NCI-H1436 (cell line): ENCODE measurements around the gene SLC18B1.
A peak's percentile ranks its signal among the peaks of the same experiment; 100 is the strongest.

ENCODE experiments used
- DNase-seq: peaks from one replicate; lab custom pipeline; 2025; lab: John Stamatoyannopoulos, UW

Gene SLC18B1

GRCh38 chr6:132797951-132798868 is at the start of gene SLC18B1:
Gene SLC18B1 (minus strand): TSS chr6:132798637. CDS start chr6:132798456, 181 bp downstream.
- peak; percentile 27 for DNase-seq

DNA sequence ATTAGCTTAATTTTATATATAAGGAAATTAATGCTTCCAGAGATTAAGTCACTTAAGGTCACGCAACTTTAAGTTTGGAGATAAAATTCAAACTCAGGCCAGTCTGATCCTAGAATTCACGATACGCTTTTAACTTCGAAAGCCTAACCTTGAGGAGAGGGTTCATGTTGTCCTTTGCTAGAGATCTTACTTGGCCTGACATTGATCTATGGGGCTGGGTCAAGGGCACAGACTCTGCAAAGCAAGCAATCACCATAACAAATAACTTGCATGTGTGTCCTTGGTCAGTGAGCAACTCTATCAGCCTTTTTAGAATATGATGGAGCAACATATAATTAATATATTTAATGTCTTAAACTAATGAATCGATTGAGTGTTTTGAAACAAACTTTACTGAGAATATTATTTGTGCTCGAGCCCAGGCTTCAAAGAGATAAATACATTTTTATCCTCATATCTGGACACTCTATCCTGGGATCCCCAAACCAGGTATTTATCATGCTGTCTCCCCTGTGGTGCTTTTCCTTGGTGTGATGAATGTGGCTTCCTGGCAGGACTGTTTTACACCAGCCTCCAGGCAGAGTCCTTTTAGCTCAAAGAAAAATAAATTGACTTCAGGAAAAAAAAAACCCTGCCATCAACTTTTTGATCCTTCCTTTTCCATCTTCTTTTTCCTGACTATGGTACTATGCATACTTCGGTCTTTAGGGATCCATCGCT is 45.0 kb upstream of the SLC18B1 start:
- no peak for DNase-seq

DNA sequence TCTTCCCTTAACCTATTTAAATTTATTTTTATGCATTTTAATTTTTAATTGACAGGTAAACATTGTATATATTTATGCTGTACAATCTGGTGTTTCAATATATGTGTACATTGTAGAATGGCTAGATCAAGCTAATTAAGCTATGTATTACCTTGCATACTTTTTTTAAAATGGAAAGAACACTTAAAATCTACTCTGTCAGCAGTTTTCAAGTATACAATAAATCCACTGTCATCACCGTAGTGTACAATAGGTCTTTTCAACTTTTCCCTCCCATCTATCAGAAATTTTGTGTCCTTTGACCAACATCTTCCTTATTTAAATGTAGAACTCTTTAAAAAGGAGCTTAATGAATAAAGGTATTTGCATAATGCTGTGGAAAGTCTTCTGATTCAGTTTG is 43.5 kb upstream of the SLC18B1 start:
- DNase-seq, result no peak

GRCh38 chr6:132832891-132833290 is 34.5 kb upstream of the SLC18B1 start:
- no peak for DNase-seq

DNA sequence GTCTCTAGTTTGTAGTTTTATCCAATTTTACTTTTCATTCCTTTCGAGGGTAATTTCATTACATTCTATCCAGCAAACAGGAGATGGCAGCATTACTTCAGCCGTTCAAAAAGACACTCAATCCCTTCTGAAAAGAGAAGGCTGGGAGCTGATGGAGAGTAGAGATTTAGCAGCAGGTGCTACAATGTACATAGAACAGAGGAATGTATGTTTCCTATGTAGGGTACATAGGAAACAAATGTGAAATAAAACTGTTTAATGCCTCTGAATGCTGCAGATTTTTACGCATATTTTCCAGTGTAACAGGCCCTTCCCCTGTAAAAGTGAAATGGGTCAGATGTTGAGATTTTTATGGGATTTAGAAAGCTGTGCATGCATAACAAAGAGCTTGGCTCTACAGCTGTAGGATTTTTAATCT is 31.9 kb upstream of the SLC18B1 start:
- DNase-seq, result peak; percentile 63

DNA sequence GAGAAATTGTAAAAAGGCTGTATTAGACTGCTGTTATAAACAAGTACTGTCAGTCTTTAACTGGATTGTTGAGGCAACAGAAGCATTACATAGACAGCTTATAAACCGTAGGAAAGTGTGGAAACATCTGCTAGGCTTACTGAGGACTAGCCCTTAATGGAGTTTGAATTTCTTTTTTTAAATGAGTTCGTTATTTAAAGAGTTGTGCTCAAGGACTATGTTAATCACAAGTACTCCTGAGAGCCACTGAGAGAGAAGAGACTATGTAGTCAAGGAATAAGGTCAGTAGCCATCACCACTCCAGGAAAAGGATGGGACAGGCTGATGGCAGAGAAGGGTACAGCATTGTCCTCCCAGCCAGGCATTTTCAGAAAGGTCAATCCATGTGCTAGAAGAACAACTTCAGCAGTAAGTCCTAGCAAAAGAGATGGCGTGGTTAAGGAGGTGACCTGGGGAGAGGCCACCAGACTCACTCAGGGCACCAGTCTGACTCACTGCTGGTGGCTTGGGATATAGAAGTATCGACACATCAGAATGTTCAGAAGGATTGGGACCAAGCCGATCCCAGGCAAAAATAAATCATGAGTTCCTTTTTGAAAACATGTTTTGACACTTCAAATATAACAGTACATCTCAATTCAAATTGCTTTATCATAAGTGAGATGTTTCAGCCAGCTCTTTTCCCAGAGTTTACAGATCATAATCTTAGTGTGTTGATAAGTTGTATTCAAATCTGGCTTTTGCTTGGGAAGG is 22.4 kb upstream of the SLC18B1 start:
- no peak for DNase-seq

GRCh38 chr6:132819405-132820161 is 21.1 kb upstream of the SLC18B1 start:
- no peak for DNase-seq

GRCh38 chr6:132818404-132819359 is 20.2 kb upstream of the SLC18B1 start:
- no peak for DNase-seq

GRCh38 chr6:132817554-132818403 is 19.3 kb upstream of the SLC18B1 start:
- no peak for DNase-seq

DNA sequence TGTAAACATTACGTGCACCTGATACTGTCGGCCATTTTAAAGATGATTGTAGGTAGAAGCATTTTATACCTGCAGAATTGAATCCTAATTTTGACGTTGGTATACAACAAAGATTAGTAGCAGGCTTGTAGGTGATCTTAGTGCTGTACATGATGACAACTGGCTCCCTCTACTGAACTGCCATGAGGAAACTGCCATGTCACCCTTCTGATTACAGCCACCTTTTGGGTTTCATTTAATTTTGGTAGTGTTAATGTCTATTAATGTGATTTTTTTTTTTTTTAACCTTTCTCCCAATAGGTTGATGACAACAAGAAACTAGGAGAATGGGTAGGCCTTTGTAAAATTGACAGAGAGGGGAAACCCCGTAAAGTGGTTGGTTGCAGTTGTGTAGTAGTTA is 18.2 kb upstream of the SLC18B1 start:
- no peak for DNase-seq

DNA sequence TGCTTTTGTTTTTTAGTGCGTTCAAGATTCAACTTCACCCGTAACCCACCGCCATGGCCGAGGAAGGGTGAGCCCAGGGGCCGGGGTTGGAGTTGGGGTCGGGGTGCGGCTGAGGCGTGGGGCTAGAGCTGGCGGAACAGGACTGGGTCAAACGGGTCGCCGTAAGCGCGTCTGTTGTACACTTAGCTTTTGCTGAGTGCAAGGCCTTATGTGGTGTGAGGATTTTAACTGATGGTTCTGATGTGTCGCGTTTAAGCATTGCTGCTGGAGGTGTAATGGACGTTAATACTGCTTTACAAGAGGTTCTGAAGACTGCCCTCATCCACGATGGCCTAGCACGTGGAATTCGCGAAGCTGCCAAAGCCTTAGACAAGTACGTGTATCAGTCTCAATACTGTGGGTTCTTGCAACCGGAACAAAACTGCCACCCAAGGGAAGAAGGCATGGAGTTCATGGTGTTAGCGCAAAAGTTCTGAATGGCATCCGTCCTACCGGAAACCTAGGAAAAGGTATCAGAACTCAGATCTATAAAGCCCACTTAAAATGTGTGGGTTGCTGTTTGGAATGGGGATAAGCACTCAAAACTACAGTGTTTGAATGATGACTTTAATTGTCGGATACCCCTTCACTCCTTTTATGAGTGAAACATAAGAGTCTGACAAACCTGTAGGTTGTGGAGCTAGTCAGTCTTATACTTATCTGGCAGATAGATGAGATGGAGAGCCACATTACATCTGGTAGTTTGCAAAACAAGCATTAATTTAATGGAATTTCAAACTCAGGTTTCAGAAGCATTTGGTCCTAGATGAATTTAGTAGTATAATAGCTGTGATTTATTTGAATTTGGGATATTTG is 16.5 kb upstream of the SLC18B1 start:
- no peak for DNase-seq

DNA sequence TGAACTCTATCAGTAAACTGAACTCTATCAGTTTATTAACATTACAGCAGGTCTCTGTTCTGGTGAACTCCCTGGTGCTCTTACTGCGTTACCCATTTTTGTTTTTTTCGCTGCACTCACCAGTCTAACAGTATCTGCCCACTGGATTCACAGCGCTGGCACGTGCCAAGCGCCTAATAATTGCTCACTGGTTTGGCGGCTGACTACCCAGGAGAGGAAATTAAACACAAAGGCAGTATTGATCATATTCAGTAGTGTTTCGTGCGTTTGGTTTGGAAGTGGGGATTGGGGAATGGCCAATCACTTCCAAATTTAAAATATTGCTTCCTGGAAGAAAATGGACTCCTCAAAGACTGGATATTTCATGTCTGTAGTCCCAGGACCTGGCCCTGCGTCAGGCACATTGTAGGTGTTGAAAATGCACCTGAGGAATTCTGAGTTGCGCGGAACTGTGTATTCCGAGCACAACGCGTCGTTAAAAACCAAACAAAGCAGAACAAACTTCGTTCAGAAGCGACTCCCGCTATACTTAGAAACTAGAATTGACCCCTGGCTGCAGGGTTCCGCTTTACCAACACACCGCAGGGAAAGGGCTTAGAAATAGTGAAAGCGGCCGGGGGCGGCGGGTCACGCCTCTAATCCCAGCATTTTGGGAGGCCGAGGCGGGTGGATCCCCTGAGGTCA is 14.9 kb upstream of the SLC18B1 start:
- DNase-seq, result peak; percentile 29

DNA sequence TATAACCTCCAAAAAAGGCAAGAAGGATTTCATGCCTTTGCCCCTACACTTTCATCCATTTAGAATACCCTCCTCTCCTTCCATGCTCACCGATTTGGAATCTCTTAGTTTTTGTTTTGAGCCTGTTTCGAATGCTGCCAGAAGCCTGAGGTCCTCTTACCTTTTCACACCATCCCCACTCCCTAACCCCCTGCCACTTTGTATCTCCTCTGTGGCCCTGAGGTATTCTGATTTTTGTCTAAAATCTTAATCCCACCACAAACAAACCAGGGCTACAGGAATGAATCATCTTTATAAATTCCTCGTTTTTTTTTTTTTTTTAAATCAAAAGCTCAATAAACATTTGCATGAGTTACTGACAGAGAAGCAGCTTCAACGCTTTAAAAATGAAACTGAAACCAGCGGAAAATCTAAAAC is 14.3 kb upstream of the SLC18B1 start:
- no peak for DNase-seq

GRCh38 chr6:132812255-132812732 is 13.9 kb upstream of the SLC18B1 start:
- DNase-seq, result no peak

GRCh38 chr6:132811276-132811675 is 12.8 kb upstream of the SLC18B1 start:
- no peak for DNase-seq

DNA sequence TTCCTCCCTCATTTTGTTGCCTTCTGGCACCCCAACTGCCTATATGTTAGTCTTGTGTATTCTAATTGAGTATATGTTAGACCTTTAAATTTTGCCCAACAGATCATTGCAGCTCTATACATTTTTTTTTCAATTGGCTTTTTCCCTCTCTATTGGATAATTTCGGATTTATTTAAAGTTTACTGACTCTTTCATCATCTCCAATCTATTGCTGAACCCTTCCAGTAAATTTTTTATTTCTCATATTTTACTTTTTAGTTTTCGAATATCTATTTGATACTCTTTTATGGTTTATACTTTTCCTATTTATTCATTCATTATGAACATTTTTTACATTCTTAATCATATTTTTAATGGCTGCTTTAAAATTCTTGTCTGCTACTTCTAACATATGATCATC is 7.1 kb upstream of the SLC18B1 start:
- DNase-seq, result no peak

GRCh38 chr6:132804251-132804650 is 5.8 kb upstream of the SLC18B1 start:
- DNase-seq, result no peak

- DNase-seq, result no peak
These were observed 2.2 kb upstream of the SLC18B1 start for GRCh38 chr6:132800656-132801055.
